ENCODE data around the gene TASP1.

The TASP1 gene

DNA sequence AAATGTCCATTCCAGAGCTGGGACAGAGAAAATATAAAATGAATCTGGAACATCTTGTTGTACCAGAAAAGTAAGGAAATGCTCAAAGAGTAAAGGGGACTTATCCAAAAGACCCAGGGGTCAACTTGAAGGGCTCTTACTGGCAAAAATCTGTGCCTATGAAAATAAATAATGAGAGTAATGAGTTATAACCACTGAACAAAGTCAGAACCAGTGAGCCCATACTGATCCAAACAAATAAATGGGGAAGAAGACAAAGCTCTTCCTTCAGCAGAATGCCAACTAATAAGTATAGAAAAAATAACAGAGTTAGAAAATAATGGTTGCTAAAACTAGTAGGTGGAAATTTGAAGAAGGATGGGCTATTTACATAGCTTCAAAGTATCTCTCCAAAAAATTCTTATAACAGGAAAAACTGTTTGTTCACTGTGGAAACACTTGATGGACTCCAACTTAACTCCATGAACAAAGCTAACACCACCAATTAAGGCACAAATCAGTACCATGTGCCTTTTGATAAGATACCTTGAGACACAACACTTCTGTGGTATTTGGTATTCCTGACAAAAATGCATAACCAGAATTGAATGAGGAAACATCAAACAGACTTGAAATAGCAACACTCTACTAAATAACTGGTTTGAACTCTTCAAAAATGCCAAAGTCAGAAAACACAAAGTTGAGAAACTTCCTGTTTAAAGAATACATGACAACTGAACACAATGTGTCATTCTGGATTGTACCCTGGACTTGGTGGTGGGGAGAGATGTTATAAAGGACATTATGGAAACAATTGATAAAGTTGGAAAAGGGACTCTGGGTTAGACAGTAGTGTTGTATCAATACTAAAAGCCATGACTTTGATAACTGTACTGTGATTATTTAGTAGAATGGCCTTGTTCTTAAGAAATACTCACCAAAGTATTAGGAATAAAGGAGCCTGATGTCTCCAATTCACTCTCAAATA is 220.2 kb downstream of the TASP1 start:
- ATAC-seq (ENCODE audit: low read depth) = no peak
- Histone ChIP-seq H3K4me1 (ENCODE audit: insufficient read depth, poor library complexity, severe bottlenecking) (peaks cover 6% of the 10 kb centered on the region), H3K27ac (ENCODE audit: poor library complexity, severe bottlenecking) (no peak overlapping the region)

GRCh38 chr20:13416531-13416930 is 222.2 kb downstream of the TASP1 start:
- Histone ChIP-seq H3K9me3 (ENCODE audit: severe bottlenecking) (no peaks in the 10 kb centered on the region), H3K4me3 (ENCODE audit: severe bottlenecking) (no peak overlapping the region), H3K4me1 (ENCODE audit: insufficient read depth, poor library complexity, severe bottlenecking) (peaks cover 2% of the 10 kb centered on the region), H3K36me3 (ENCODE audit: low read depth) (no peaks in the 10 kb centered on the region), H3K27me3 (ENCODE audit: insufficient read depth, poor library complexity, severe bottlenecking) (no peaks in the 10 kb centered on the region), H3K27ac (ENCODE audit: poor library complexity, severe bottlenecking) (no peak overlapping the region)
- DNase-seq (ENCODE audit: low spot score) (no peak), ATAC-seq (ENCODE audit: low read depth) (no peak)
- TF ChIP-seq, protein P1, sequence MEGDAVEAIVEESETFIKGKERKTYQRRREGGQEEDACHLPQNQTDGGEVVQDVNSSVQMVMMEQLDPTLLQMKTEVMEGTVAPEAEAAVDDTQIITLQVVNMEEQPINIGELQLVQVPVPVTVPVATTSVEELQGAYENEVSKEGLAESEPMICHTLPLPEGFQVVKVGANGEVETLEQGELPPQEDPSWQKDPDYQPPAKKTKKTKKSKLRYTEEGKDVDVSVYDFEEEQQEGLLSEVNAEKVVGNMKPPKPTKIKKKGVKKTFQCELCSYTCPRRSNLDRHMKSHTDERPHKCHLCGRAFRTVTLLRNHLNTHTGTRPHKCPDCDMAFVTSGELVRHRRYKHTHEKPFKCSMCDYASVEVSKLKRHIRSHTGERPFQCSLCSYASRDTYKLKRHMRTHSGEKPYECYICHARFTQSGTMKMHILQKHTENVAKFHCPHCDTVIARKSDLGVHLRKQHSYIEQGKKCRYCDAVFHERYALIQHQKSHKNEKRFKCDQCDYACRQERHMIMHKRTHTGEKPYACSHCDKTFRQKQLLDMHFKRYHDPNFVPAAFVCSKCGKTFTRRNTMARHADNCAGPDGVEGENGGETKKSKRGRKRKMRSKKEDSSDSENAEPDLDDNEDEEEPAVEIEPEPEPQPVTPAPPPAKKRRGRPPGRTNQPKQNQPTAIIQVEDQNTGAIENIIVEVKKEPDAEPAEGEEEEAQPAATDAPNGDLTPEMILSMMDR (IDR thresholded peaks at IDR 0.05; ENCODE audit: poor library complexity, severe bottlenecking) = no peak

More for the DNA sequence above, 220.2 kb downstream of the TASP1 start:
- no peak for DNase-seq (ENCODE audit: low spot score)
- TF ChIP-seq, protein P1 (IDR thresholded peaks at IDR 0.05; ENCODE audit: poor library complexity, severe bottlenecking) = no peak
- H3K4me3 ChIP-seq (ENCODE audit: severe bottlenecking) = no peak overlapping the region
- no peaks in the 10 kb centered on the region for H3K9me3 ChIP-seq (ENCODE audit: severe bottlenecking)
- no peaks in the 10 kb centered on the region for H3K36me3 ChIP-seq (ENCODE audit: low read depth)
- H3K27me3 ChIP-seq (ENCODE audit: insufficient read depth, poor library complexity, severe bottlenecking) = no peaks in the 10 kb centered on the region

DNA sequence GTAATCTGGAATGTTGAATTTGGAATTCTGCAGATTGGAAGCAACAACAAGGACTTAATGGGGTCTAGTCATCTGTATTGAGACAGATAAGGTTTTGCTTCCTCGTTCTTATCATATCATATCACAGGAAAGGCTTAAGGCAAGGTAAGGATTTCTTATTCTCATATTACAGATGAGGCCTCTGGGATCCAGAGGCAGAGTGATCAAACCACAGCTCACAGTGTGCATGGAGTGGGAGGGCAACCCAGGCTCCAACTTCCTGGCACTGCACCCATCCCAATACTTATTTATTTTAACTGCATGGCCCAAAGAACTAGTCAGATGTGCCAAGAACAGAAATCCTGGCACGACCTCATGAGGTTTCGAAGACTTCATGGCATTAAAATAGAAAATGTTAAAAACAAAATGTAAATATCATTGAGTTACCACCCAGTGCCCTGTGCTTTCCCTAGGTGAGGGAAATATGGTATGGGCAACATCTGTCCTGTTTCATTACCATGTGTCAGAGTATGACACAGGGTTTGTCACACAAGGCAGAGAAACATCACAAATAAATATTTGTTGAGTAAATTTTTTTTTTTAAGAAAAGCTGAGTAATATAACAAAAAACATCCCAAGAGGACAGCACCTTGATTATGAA is 225.8 kb downstream of the TASP1 start:
- H3K4me3 ChIP-seq (ENCODE audit: severe bottlenecking) = no peak overlapping the region
- no peaks in the 10 kb centered on the region for H3K9me3 ChIP-seq (ENCODE audit: severe bottlenecking)
- peaks cover 2% of the 10 kb centered on the region for H3K4me1 ChIP-seq (ENCODE audit: insufficient read depth, poor library complexity, severe bottlenecking)
- DNase-seq (ENCODE audit: low spot score) = no peak
- H3K27me3 ChIP-seq (ENCODE audit: insufficient read depth, poor library complexity, severe bottlenecking) = no peaks in the 10 kb centered on the region
- peak overlapping the region; percentile 4 for H3K27ac ChIP-seq (ENCODE audit: poor library complexity, severe bottlenecking)
- TF ChIP-seq, protein P1 (IDR thresholded peaks at IDR 0.05; ENCODE audit: poor library complexity, severe bottlenecking) = no peak
- peak; percentile 89 for ATAC-seq (ENCODE audit: low read depth)
- no peaks in the 10 kb centered on the region for H3K36me3 ChIP-seq (ENCODE audit: low read depth)

GRCh38 chr20:13404293-13404692 is 234.4 kb downstream of the TASP1 start:
- peaks cover 9% of the 10 kb centered on the region for H3K4me1 ChIP-seq (ENCODE audit: insufficient read depth, poor library complexity, severe bottlenecking)
- H3K27ac ChIP-seq (ENCODE audit: poor library complexity, severe bottlenecking) = no peak overlapping the region
- TF ChIP-seq, protein P1 (IDR thresholded peaks at IDR 0.05; ENCODE audit: poor library complexity, severe bottlenecking) = no peak
- no peaks in the 10 kb centered on the region for H3K9me3 ChIP-seq (ENCODE audit: severe bottlenecking)
- no peaks in the 10 kb centered on the region for H3K36me3 ChIP-seq (ENCODE audit: low read depth)
- H3K4me3 ChIP-seq (ENCODE audit: severe bottlenecking) = no peak overlapping the region
- H3K27me3 ChIP-seq (ENCODE audit: insufficient read depth, poor library complexity, severe bottlenecking) = no peaks in the 10 kb centered on the region
- ATAC-seq (ENCODE audit: low read depth) (no peak), DNase-seq (ENCODE audit: low spot score) (no peak)

Measured in RWPE2 (cell line).